Measurements from ENCODE around the gene TMEM150A.
"Not testable (repeated sequence)": the region's sequence is repeated elsewhere in the genome, so short reads cannot be mapped to it uniquely, and the experiment has no call there.

DNA sequence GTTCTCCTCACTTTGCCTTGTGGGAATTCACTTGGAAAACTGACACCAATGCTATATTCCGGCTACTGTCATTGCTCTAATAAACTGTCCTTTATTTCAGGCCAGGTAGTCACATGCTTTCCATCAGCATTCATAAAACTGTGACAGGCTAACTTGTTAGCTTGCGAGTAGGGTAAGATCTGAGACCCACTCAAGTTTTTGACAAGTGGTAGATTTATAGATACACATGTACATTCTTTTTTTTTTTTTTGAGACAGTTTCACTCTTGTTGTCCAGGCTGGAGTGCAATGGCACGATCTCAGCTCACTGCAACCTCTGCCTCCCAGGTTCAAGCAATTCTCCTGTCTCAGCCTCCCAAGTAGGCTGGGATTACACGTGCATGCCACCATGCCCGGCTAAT, 15.2 kb upstream of the TMEM150A start:
- not testable (repeated sequence) for TF ChIP-seq SMC3 (IDR thresholded peaks at IDR 0.05; ENCODE audit: low read depth, low read length); RAD21 (IDR thresholded peaks at IDR 0.05; ENCODE audit: low read length); POLR2A (IDR thresholded peaks at IDR 0.05; ENCODE audit: low read depth, low read length); MAFK (IDR thresholded peaks at IDR 0.05; ENCODE audit: low read depth, low read length); MAZ (IDR thresholded peaks at IDR 0.05; ENCODE audit: borderline replicate concordance, low read depth, low read length); CHD1 (IDR thresholded peaks at IDR 0.05; ENCODE audit: low read depth, low read length); NFE2L2 (IDR thresholded peaks at IDR 0.05; ENCODE audit: low read depth, low read length); CEBPB (IDR thresholded peaks at IDR 0.05; ENCODE audit: low read depth, low read length); RFX5 (IDR thresholded peaks at IDR 0.05; ENCODE audit: low read depth, low read length)
- TF ChIP-seq, protein P1, sequence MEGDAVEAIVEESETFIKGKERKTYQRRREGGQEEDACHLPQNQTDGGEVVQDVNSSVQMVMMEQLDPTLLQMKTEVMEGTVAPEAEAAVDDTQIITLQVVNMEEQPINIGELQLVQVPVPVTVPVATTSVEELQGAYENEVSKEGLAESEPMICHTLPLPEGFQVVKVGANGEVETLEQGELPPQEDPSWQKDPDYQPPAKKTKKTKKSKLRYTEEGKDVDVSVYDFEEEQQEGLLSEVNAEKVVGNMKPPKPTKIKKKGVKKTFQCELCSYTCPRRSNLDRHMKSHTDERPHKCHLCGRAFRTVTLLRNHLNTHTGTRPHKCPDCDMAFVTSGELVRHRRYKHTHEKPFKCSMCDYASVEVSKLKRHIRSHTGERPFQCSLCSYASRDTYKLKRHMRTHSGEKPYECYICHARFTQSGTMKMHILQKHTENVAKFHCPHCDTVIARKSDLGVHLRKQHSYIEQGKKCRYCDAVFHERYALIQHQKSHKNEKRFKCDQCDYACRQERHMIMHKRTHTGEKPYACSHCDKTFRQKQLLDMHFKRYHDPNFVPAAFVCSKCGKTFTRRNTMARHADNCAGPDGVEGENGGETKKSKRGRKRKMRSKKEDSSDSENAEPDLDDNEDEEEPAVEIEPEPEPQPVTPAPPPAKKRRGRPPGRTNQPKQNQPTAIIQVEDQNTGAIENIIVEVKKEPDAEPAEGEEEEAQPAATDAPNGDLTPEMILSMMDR (conservative IDR thresholded peaks at IDR 0.05; ENCODE audit: low read depth, low read length) = not testable (repeated sequence)
- TF ChIP-seq, protein P2, sequence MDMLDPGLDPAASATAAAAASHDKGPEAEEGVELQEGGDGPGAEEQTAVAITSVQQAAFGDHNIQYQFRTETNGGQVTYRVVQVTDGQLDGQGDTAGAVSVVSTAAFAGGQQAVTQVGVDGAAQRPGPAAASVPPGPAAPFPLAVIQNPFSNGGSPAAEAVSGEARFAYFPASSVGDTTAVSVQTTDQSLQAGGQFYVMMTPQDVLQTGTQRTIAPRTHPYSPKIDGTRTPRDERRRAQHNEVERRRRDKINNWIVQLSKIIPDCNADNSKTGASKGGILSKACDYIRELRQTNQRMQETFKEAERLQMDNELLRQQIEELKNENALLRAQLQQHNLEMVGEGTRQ (IDR thresholded peaks at IDR 0.05; ENCODE audit: low read depth, low read length) = not testable (repeated sequence)

Measured in IMR-90 (cell line).